Kidney epithelial cell (primary cell): ENCODE results near the gene DBP. TPM values are rescaled to one million over a fixed set of nuclear protein-coding genes. Genes with fewer than 3 reads are reported as not detected.
"Not testable (repeated sequence)": the region's sequence is repeated elsewhere in the genome, so short reads cannot be mapped to it uniquely, and the experiment has no call there.

Experiments
- DNase-seq: peaks from one replicate; pipeline ENCODE4 v3.0.0-alpha.2; 2010; ENCODE audit warnings: low read depth
- H3K27me3 ChIP-seq: 2 replicates; pipeline ENCODE4 v1.6.0; 2011; ENCODE audit warnings: low read length; ENCODE audit not compliant: control insufficient read depth, insufficient read depth
- H3K36me3 ChIP-seq: 2 replicates; pipeline ENCODE4 v1.5.1; 2011; ENCODE audit warnings: low read length; ENCODE audit not compliant: control insufficient read depth, insufficient read depth
- H3K4me3 ChIP-seq: 2 replicates; pipeline ENCODE4 v1.5.1; 2011; ENCODE audit warnings: low read depth, mild to moderate bottlenecking, control low read depth, low read length
- total RNA-seq: library from RNA; depleted of rRNA; stranded (reverse); fragments of >200 nt; gene quantifications from 2 replicates; pipeline ENCODE4 v1.2.3, GENCODE V29; 2015
- TF ChIP-seq, protein P1 (sequence below): IDR thresholded peaks from 2 replicates; pipeline ENCODE4 v1.5.1; 2011; ENCODE audit warnings: mild to moderate bottlenecking, moderate library complexity, low read length, control low read depth, inconsistent platforms; ENCODE audit not compliant: insufficient read depth, poor library complexity, severe bottlenecking

The DBP gene, protein sequence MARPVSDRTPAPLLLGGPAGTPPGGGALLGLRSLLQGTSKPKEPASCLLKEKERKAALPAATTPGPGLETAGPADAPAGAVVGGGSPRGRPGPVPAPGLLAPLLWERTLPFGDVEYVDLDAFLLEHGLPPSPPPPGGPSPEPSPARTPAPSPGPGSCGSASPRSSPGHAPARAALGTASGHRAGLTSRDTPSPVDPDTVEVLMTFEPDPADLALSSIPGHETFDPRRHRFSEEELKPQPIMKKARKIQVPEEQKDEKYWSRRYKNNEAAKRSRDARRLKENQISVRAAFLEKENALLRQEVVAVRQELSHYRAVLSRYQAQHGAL
- total RNA-seq: 1.6 and 3.4 TPM in 2 replicates

DNA sequence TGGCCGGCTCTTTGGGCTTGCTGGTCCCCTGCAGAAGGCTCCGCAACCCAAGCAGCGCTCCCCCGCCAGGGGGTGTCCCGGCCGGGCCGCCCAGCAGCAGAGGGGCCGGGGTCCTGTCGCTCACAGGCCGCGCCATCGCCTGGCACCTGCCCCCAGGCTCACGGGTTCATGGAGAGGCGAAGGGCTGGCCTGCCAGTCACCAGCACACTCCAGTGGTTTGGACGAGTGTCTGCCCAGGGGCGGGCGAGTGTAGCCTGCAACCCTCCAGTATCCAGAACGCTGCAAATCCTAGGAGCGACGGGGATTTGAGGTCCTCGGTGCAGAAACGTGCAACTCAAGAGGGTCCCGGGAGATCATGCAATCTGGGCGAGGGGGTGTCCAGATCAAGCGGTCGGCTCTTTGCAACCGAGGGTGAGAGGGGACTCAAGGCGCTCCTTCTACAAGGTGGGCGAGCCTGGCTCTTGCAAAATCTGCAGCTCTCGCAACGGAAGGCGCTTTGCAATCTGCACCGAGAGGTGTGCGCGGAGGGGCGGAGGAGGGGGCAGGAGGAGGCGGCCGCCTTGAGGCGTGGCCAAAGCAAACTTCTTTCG, at the start of gene DBP:
TSS of gene DBP (minus strand) at position 521 of the 590 bp plus-strand sequence. CDS start at position 136, 385 bp downstream.
- no peak for DNase-seq
- Histone ChIP-seq H3K4me3 (peak within 1 kb of the TSS; percentile 56), H3K27me3 (peaks cover 3% of the 10 kb centered on the region), H3K36me3 (no peaks in the 10 kb centered on the region)
- TF ChIP-seq, protein P1, sequence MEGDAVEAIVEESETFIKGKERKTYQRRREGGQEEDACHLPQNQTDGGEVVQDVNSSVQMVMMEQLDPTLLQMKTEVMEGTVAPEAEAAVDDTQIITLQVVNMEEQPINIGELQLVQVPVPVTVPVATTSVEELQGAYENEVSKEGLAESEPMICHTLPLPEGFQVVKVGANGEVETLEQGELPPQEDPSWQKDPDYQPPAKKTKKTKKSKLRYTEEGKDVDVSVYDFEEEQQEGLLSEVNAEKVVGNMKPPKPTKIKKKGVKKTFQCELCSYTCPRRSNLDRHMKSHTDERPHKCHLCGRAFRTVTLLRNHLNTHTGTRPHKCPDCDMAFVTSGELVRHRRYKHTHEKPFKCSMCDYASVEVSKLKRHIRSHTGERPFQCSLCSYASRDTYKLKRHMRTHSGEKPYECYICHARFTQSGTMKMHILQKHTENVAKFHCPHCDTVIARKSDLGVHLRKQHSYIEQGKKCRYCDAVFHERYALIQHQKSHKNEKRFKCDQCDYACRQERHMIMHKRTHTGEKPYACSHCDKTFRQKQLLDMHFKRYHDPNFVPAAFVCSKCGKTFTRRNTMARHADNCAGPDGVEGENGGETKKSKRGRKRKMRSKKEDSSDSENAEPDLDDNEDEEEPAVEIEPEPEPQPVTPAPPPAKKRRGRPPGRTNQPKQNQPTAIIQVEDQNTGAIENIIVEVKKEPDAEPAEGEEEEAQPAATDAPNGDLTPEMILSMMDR: peak; percentile 18

DNA sequence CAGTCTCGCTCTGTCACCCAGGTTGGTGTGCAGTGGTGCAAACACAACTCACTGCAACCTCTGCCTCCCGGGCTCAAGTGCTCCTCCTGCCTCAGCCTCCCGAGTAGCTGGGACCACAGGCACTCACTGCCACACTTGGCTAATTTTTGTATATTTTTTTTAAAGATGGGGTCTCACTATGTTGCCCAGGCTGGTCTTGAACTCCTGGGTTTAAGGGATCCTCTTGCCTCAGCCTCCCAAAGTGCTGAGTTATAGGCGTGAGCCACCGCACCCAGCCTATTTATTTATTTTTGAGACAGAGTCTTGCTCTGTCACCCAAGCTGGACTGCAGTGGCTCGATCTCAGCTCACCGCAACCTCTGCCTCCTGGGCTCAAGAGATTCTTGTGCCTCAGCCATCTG, 49.5 kb upstream of the DBP start:
- not testable (repeated sequence) for H3K27me3 ChIP-seq, DNase-seq, H3K4me3 ChIP-seq, H3K36me3 ChIP-seq

DNA sequence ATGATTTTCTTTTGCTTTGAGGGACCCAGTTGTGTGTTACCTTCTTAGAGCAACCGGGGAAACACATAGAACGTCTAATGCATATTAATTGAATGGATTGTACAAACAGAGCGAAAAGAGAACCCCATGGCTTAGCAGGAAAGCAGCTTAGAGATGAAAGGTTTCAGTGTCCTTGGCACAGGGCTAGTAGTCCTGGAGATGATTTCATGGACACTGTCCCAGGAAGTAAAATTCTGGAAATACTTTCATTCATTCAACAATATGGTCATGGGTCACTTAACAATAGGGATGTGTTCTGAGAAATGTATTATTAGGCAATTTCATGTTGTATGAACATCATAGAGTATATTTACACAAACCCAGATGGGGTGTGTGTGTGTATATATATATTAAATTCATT, 48.9 kb upstream of the DBP start:
- no peak overlapping the region for H3K4me3 ChIP-seq
- TF ChIP-seq, protein P1: no peak
- H3K27me3 ChIP-seq: no peaks in the 10 kb centered on the region
- no peak for DNase-seq
- H3K36me3 ChIP-seq: no peaks in the 10 kb centered on the region

DNA sequence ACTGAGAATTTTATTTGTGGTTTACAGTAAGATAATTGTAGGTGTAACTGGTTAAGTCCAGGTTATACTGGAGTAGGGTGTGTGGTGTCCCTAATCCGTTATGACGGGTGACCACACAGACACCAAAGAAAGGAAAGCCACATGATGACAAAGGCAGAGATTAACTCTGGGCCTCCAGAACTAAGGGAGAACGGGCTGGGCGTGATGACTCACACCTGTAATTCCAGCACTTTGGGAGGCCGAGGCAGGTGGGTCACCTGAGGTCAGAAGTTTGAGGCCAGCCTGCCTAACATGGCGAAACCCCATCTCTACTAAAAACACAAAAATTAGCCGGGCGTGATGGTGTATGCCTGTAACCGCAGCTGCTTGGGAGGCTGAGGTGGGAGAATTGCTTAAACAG, 48.4 kb upstream of the DBP start:
- TF ChIP-seq, protein P1: no peak
- peaks cover 2% of the 10 kb centered on the region for H3K27me3 ChIP-seq
- DNase-seq: no peak
- no peak overlapping the region for H3K4me3 ChIP-seq
- no peaks in the 10 kb centered on the region for H3K36me3 ChIP-seq

DNA sequence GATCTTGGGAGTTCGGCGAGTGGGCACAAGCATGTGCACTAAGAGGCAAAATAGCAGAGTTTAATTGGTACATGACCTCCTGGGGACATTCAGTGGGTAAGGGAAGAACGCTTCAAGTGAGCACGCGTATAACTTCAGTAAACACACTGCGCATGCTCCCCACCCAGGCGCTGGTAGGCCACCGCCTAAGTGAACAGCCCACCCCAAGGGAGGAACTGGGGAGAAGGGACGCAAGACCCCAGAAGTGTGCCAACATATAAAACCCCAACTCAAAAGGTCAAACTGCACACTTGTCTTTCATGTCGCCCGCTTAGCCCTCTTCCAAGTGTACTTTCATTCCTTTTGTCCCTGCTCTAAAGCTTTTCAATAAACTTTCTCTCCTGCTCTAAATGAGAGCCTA, 46.2 kb upstream of the DBP start:
- TF ChIP-seq, protein P1: no peak
- Histone ChIP-seq H3K36me3 (no peaks in the 10 kb centered on the region), H3K4me3 (no peak overlapping the region), H3K27me3 (peaks cover 4% of the 10 kb centered on the region)
- no peak for DNase-seq

DNA sequence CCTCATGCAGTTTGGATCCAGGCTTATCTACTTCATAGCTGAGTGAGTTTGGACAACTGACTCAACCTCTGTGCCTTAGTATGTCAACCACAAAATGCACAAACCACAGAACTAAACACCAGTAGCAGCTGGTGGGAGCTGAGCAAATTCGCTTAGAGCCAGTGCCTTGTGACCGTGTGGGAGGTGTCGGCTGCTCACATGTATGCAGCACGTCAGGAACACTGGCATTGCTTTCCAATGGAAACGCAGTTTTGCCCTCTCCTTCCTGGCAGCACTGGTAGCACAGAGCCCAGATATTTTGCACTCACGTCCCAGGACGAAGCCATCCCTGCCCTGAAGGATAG, 43.9 kb upstream of the DBP start:
- DNase-seq: peak; percentile 96
- TF ChIP-seq, protein P1: no peak

More for the DNA sequence above, 43.9 kb upstream of the DBP start:
- Histone ChIP-seq H3K4me3 (no peak overlapping the region), H3K36me3 (no peaks in the 10 kb centered on the region), H3K27me3 (peaks cover 7% of the 10 kb centered on the region)
